Loucy (cell line): ENCODE results near the gene CHEK1.

ENCODE experiments used
- H2AFZ ChIP-seq: fragments of 200-600 bp; sonication (generic); 2 replicates; pipeline ENCODE4 v1.6.0; 2016; ENCODE audit warnings: antibody characterized with exemption, mild to moderate bottlenecking, low read length, moderate library complexity
- H3F3A ChIP-seq: fragments of 200-600 bp; 2 replicates; pipeline ENCODE4 v1.6.0; 2016; ENCODE audit warnings: antibody characterized with exemption, low read depth, mild to moderate bottlenecking
- H3K27me3 ChIP-seq: fragments of 200-600 bp; sonication (generic); 2 replicates; pipeline ENCODE4 v1.6.1; 2014; ENCODE audit warnings: low read length, mild to moderate bottlenecking; ENCODE audit not compliant: insufficient read depth, poor library complexity, severe bottlenecking
- H3K36me3 ChIP-seq: fragments of 200-600 bp; sonication (generic); 2 replicates; pipeline ENCODE4 v1.6.1; 2016; ENCODE audit warnings: low read length; ENCODE audit not compliant: insufficient read depth
- H3K4me1 ChIP-seq: fragments of 200-600 bp; sonication (generic); 2 replicates; pipeline ENCODE4 v1.5.1; 2014; ENCODE audit warnings: low read length, mild to moderate bottlenecking; ENCODE audit not compliant: insufficient read depth, poor library complexity, severe bottlenecking
- H3K4me2 ChIP-seq: fragments of 200-600 bp; sonication (generic); 2 replicates; pipeline ENCODE4 v1.6.0; 2014; ENCODE audit warnings: antibody characterized with exemption, low read length, low read depth, mild to moderate bottlenecking; ENCODE audit not compliant: poor library complexity, severe bottlenecking
- H3K4me3 ChIP-seq: fragments of 200-600 bp; sonication (generic); 2 replicates; pipeline ENCODE4 v1.5.1; 2014; ENCODE audit warnings: low read length, mild to moderate bottlenecking, mixed read lengths; ENCODE audit not compliant: poor library complexity, severe bottlenecking
- H3K79me2 ChIP-seq: fragments of 200-600 bp; sonication (generic); 2 replicates; pipeline ENCODE4 v1.6.1; 2014; ENCODE audit warnings: low read length; ENCODE audit not compliant: insufficient read depth
- H3K9ac ChIP-seq: fragments of 200-600 bp; sonication (generic); 2 replicates; pipeline ENCODE4 v1.6.0; 2014; ENCODE audit warnings: mild to moderate bottlenecking, low read depth, low read length, moderate library complexity; ENCODE audit not compliant: poor library complexity, severe bottlenecking
- H3K9me2 ChIP-seq: fragments of 200-600 bp; sonication (generic); replicated peaks from 2 replicates; pipeline ENCODE4 v1.6.1; 2016; ENCODE audit warnings: low read depth, low read length, mixed read lengths
- H3K9me3 ChIP-seq: fragments of 200-600 bp; sonication (generic); 2 replicates; pipeline ENCODE4 v1.6.1; 2014; ENCODE audit warnings: mild to moderate bottlenecking, antibody characterized with exemption, low read length, low read depth; ENCODE audit not compliant: insufficient read depth
- H4K20me1 ChIP-seq: fragments of 200-600 bp; sonication (generic); 2 replicates; pipeline ENCODE4 v1.6.0; 2014; ENCODE audit warnings: antibody characterized with exemption, low read length, mild to moderate bottlenecking; ENCODE audit not compliant: insufficient read depth, poor library complexity, severe bottlenecking
- CTCF ChIP-seq: fragments of 200-600 bp; sonication (generic); conservative IDR thresholded peaks from 2 replicates; pipeline ENCODE4 v1.5.1; 2014; ENCODE audit warnings: mild to moderate bottlenecking, antibody characterized with exemption, low read length
- EZH2phosphoT487 ChIP-seq: fragments of 200-600 bp; IDR thresholded peaks from 2 replicates; pipeline ENCODE4 v1.6.1; 2018; ENCODE audit warnings: antibody characterized with exemption, mild to moderate bottlenecking, moderate library complexity, borderline replicate concordance

CHEK1 gene

GRCh38 chr11:125688066-125688465, 63.1 kb downstream of the CHEK1 start:
- TF ChIP-seq EZH2phosphoT487, result no peak
- no peak for TF ChIP-seq CTCF
- H3K4me2 ChIP-seq, result no peak overlapping the region
- no peaks in the 10 kb centered on the region for H3K79me2 ChIP-seq
- H3F3A ChIP-seq, result no peaks in the 10 kb centered on the region
- H3K4me3 ChIP-seq, result no peak overlapping the region
- H3K9me2 ChIP-seq, result no peaks in the 10 kb centered on the region
- H3K9ac ChIP-seq, result no peak overlapping the region
- H2AFZ ChIP-seq, result no peak overlapping the region
- H3K36me3 ChIP-seq, result no peaks in the 10 kb centered on the region
- H3K4me1 ChIP-seq, result no peaks in the 10 kb centered on the region
- no peaks in the 10 kb centered on the region for H3K9me3 ChIP-seq
- H3K27me3 ChIP-seq, result no peaks in the 10 kb centered on the region
- no peaks in the 10 kb centered on the region for H4K20me1 ChIP-seq

- Histone ChIP-seq H4K20me1 (no peaks in the 10 kb centered on the region), H3K27me3 (no peaks in the 10 kb centered on the region), H3F3A (no peaks in the 10 kb centered on the region)
Measured at GRCh38 chr11:125688632-125689031, 63.7 kb downstream of the CHEK1 start.

GRCh38 chr11:125689274-125689859, 64.4 kb downstream of the CHEK1 start:
- no peak for TF ChIP-seq EZH2phosphoT487
- TF ChIP-seq CTCF, result no peak
- H3K9ac ChIP-seq, result no peak overlapping the region
- H4K20me1 ChIP-seq, result no peaks in the 10 kb centered on the region
- no peaks in the 10 kb centered on the region for H3K79me2 ChIP-seq
- no peaks in the 10 kb centered on the region for H3F3A ChIP-seq
- H3K9me3 ChIP-seq, result no peaks in the 10 kb centered on the region
- no peaks in the 10 kb centered on the region for H3K36me3 ChIP-seq
- H3K4me2 ChIP-seq, result no peak overlapping the region
- H3K4me3 ChIP-seq, result no peak overlapping the region
- H3K9me2 ChIP-seq, result no peaks in the 10 kb centered on the region
- H3K27me3 ChIP-seq, result no peaks in the 10 kb centered on the region
- no peak overlapping the region for H2AFZ ChIP-seq
- no peaks in the 10 kb centered on the region for H3K4me1 ChIP-seq

More at GRCh38 chr11:125688632-125689031, 63.7 kb downstream of the CHEK1 start:
- TF ChIP-seq CTCF, result no peak
- TF ChIP-seq EZH2phosphoT487, result no peak
- Histone ChIP-seq H3K36me3 (no peaks in the 10 kb centered on the region), H2AFZ (no peak overlapping the region), H3K9me3 (no peaks in the 10 kb centered on the region), H3K9ac (no peak overlapping the region), H3K4me1 (no peaks in the 10 kb centered on the region), H3K4me2 (no peak overlapping the region), H3K4me3 (no peak overlapping the region), H3K9me2 (no peaks in the 10 kb centered on the region), H3K79me2 (no peaks in the 10 kb centered on the region)
